ENCODE measurements around the gene IP6K3.

IP6K3 gene

GRCh38 chr6:33738879-33739278 lies 7.8 kb downstream of the IP6K3 start:
- DNase-seq, result no peak

DNA sequence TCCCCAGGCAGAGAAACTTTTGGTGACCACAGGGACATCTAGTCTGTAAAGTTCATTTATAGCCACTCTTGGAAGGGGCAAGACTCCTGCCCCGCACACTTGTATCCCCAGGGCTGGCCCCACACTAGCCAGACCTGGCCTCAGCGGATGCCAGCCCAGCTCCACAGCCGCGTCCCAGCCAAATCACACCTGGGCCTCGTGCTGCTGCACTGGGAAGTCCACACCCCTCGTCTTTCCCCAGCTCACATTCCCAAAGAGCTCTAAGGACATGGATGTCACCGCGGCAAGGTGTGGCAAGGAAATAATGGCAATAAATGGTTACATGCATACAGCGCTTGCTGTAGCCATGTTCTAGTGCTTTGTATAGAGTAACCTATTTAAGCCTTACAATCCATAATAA lies 8.6 kb downstream of the IP6K3 start:
- DNase-seq, result no peak

- no peak for DNase-seq
Observed at GRCh38 chr6:33737267-33738026, 9.3 kb downstream of the IP6K3 start.

- DNase-seq, result no peak
Observed at GRCh38 chr6:33735216-33735615, 11.5 kb downstream of the IP6K3 start.

- no peak for DNase-seq
Observed at GRCh38 chr6:33733709-33734007, 13.0 kb downstream of the IP6K3 start.

DNA sequence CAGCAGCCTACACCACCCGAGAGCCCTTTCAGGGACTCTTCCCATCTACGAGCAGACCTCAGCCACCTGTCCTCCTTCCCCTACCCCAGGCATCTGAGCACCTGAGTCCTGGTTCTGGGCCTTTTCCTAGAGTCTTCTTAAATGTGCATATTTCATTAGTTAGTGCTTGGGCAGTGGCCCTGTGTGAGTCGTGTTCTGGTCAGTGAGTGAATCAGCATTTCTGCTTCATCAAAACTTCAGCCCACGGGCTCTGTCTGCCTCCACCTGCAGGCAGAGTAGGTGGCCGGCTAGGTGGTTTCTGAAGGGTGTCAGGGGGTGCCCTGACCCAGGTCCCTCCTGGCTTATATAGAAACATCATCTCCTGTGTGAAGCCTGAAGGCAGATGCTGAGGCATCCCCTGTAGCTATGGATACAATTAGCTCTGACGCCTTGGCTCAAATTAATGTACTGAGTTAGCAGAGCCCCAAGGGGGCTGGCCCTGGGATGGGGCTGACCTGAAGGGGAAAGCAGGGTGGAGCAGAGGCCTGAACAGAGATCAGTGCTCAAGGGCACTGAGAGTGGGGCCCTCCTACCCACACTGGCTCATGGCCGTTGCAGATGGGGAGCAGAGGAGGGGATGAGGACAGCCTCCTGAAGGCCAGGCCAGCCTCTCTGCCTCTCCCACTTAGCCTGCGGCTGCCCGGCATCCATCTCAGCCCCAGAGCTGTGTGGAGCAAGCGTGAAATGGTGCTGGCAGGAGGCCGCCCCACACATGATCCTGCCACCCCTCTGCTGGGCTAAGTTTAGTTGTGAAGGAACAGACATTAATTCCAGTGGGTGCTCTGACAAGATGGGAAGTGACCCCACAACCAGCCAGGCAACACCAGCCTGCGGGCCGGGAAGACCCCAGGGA lies 13.6 kb downstream of the IP6K3 start:
- DNase-seq, result no peak

DNA sequence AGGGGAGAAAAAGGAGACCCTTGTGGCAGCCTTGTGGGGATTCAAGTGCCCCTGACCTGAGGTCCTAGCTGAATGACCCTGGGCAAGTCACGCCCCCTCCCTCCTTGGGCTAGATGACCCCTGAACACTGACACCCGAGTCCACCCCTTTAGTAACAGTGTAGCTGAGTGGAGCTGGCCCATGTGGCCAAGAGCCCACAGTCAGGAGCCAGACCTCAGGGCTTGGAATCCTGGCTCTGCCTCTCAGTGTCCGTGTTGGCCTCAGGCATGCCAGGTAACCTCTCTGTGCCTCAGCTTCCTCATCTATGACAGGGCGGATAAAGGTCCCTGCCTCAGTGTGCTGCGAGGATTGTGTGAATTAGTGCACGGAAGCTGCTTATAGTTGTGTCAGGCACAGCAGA lies 14.3 kb downstream of the IP6K3 start:
- DNase-seq, result no peak

DNA sequence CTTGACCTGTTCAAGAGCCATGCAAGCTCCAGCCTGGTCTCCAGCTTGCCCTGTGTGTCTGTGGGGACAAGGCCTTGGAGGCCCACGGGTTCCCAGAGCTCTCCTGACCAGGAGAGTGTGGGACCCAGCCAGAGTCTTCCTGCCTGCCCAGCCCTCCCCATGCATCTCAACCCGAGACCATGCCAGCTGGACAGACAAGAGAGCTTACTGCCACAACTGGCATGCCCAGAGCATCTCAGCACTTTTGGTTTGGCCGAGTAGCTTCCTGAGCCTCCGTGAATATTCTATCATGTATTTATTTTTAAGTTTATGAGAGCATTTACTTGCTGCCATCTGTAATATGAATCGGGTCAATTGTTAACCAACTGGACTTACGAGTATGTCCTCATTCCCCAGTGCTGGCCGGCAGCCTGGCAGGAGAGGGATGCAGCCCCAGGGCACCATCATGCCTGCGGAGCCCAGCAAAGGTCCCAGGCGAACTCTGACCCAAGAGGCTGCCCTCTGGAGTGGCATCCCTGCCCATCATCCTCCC lies 14.9 kb downstream of the IP6K3 start:
- DNase-seq, result no peak

DNA sequence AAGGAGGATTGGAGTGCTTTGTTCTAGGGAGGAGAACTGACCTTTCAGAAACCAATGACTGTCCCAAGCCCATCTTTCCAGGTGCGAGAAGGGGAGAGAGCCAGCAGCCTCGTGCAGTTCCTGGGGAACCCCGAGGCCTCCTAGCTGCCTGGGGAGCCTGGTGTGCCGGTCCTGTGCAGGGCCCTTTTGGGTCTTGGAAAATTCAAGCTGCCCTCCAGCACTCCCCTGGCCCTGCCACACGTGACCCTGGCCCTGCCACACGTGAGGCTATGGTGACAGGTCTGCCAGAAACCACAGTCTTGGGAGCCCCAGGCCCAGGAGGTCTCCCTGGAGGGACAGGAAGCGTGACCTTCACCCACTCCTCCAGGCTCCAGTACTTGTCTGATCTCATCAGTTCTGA lies 15.7 kb downstream of the IP6K3 start:
- DNase-seq, result no peak

- no peak for DNase-seq
Observed at GRCh38 chr6:33730611-33731010, 16.1 kb downstream of the IP6K3 start.

GRCh38 chr6:33729059-33729458 lies 17.6 kb downstream of the IP6K3 start:
- no peak for DNase-seq

DNA sequence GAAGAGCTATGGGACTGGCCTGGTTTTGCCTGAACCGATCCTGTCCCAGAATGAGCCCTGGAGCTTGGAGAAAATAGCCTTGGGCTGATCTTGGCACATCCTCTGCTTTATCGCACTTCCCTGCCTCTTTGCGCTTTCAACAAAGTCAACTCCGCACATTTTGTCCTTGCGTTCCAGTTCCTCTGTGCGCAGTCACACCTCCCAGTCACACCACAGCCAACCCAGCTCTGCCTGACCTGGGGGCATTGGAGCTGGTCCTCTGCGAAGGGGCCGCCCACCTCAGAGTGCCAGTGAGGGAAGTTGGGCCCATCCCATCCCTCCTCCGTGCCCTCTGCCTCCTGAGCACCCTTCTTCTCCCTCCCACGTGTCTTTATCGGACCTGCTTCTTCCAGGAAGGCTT lies 18.3 kb downstream of the IP6K3 start:
- no peak for DNase-seq

- DNase-seq, result no peak
Observed at GRCh38 chr6:33727932-33728331, 18.8 kb downstream of the IP6K3 start.

GRCh38 chr6:33727126-33727525 lies 19.6 kb downstream of the IP6K3 start:
- DNase-seq, result no peak

- DNase-seq, result no peak
Observed at GRCh38 chr6:33726696-33727095, 20.0 kb downstream of the IP6K3 start.

DNA sequence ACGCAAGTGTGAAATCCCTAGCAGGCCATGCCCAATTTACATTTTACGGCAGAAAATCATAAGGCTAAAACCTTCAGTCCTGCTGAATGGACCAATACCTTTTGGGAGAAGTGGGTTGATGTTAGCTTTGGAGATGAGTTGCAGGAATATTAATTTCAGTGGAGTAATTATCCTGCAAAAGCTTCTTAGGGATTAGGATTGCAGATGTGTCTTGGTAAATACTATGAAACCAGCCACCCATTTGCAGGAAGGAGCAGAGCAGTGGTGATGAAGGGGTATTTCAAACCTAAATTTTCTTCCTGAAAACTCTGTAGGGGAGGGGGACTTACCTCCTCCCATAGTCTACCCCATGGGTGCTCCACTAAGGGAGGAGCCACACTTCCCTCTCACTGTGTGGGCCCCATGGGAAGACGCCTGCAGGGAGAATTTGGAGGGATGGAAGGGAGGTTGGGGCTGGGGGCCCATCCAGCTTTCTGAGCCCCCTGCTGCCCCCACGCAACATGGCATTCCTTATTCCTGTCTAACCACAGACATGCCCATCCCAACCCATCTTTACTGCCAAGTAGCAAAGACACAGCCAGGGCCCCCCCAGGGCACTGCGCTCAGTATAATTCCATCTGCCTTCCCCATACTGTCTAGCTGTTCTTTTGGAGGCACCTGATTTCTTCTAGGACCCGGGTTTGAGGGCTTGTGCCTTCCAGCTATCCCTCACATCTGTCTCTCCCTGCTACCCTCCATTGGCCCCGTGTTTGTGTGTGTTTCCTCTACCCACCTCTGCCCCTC lies 20.6 kb downstream of the IP6K3 start:
- no peak for DNase-seq

DNA sequence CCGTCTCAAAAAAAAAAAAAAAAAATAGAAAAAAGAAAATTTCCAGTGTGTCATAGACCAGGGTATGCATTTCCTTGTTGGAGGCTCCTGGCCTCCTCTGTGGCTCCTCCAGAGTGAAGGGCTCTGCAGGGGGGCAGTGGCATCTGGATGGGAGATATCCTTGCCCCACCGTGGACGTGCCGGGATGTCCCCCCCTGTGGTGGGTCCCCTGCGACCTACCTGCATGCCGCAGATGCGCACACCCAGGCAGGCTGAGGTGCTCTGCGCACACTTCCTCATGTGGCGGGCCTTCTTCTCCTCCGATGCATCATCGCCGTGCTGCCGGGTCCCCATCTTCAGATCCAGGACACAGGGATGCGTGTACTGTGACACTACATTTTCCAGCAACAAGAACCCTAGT lies 21.5 kb downstream of the IP6K3 start:
- DNase-seq, result no peak

GRCh38 chr6:33724102-33725023 lies 22.3 kb downstream of the IP6K3 start:
- DNase-seq, result no peak

- no peak for DNase-seq
Observed at GRCh38 chr6:33723371-33724085, 23.2 kb downstream of the IP6K3 start.

- no peak for DNase-seq
Observed at GRCh38 chr6:33722103-33722623, 24.5 kb downstream of the IP6K3 start.

DNA sequence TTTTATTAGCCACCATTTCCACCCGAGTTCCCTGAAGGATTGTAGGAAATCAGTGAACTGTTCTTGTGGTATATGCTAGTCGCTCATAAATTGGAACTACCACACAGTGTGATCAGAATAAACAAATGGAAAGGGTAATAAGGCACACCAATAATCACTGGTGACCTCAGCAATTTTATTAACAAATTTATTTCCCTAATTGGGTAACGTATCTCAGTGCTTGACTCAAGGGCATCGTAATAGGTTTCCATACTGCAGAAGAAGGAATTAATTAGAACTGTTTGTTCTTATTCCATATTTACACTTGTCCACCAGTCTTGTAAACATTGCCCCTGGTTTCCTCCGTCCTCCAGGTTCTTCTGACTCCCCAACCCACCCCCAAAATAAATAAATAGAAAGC lies 25.2 kb downstream of the IP6K3 start:
- no peak for DNase-seq

Data from activated CD4-positive, alpha-beta T cell treated with anti-CD3 and anti-CD28 coated beads, Interleukin-2, amount 50 U/mL, for 16 hours (primary cell).